GM12874 (cell line): ENCODE data around the gene CX3CL1.

Experiments
- CTCF ChIP-seq: IDR thresholded peaks from 2 replicates; pipeline ENCODE4 v1.5.1; 2011; ENCODE audit warnings: low read depth, mild to moderate bottlenecking, control low read depth, low read length, moderate library complexity; ENCODE audit not compliant: insufficient read depth

Gene CX3CL1

DNA sequence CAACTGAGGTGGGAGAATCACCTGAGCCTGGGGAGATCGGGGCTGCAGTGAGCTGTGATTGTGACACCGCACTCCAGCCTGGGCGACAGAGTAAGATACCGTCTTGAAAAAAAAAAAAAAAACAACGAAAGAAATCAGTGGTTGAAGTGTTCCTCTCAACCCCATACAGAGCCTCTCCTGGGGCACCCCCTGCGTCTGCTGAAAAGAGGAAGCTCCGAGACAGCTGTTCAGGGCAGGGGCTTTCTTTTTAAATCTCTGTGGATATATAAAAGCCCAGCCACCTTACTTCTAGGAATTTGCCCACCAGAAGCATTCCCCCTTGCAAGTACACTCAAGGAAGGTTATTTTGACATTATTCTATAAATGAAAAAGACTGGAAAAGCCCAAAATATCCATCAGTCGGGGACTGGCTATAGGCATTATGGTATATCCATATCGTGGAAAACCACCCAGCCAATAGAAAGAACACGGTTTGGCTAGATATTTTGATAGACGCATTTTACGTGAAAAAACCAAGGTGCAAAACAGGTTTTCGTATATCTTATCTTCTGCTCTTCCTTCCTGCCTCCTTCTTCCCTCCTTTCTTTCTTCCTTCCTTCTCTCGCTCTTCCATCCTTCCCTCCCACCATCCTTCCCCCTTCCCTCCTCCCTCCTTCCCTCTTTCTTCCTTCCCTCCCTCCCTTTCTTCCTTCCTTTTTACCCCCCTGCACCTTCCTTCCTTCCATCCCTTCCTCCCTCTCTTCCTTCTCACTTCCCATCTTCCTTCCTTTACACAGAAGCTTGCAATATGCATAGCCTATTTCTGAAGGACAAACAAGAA is 22.9 kb upstream of the CX3CL1 start:
- TF ChIP-seq CTCF: no peak

GRCh38 chr16:57352636-57353047 is 19.6 kb upstream of the CX3CL1 start:
- no peak for TF ChIP-seq CTCF

- TF ChIP-seq CTCF: no peak
These were observed 18.0 kb upstream of the CX3CL1 start for GRCh38 chr16:57354311-57354710.

GRCh38 chr16:57355898-57356414 is 16.3 kb upstream of the CX3CL1 start:
- no peak for TF ChIP-seq CTCF

DNA sequence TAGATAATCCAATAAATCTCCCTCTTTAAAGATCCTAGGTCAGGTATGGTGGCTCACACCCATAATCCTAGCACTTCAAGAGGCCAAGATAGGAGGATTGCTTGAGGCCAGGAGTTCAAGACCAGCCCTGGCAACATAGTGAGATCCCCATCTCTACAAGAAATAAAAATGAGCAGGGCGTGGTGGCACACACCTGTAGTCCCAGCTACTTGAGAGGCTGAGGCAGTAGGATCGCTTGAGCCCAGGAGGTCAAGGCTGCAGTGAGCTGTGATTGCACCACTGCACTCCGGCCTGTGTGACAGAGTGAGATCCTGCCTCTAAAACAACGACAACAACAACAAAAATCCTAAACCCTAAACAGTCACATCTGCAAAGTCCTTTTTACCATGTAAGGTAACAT is 15.7 kb upstream of the CX3CL1 start:
- no peak for TF ChIP-seq CTCF

DNA sequence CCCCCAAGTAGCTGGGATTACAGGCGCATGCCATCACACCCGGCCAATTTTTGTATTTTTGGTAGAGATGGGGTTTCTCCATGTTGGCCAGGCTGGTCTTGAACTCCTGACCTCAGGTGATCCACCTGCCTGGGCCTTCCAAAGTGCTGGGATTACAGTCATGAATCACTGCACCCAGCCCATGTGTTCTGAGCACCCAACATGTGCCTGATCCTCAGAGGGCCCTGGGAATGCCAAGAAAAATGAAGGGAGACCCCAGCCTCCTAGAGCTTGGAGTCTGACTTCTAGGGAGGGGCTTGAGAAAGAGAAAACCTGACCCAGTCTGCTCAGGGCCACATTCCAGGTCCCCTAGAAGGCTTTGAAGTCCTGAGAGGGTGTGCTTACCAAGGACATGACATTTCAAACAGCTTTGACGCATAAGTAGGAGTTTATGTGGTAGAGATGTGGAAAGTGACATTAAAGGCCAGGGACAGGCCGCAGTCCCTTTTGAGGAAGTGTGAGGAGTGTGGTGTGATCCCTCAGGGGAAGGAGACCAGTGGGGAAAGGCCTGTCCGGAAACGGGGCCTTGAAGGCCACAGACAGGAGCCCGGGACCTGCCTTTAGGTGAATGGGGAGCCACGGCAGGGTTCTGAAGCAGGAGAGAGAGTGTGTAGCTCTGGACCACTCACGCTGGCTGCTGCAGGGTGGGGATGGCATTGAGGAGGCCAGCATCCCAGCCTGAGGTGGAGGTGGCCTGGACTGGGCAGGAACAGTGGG is 14.8 kb upstream of the CX3CL1 start:
- no peak for TF ChIP-seq CTCF

DNA sequence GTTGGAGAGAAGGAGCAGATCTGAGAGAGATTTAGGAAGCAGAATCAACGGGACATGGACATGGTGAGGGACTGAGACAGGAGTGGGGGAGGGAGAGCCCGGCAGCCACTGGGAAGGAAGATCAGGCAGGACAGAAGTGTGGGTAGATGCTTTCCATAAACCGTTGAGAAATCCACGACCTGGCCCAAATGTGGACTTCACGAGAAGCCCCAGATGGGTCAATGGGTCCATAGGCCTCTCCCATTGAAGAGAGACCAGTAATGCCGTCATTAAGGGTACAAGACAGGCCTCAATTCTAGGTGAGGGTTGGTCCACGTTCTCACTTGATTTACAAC is 14.2 kb upstream of the CX3CL1 start:
- TF ChIP-seq CTCF: no peak
